ENCODE data around the gene KCTD7. TPM values are rescaled to one million over a fixed set of nuclear protein-coding genes. Genes with fewer than 3 reads are reported as not detected.

Gene KCTD7
- total and polyA plus RNA-seq, 2 of the 13 experiments (the other 11 are each of a cell fraction or from before 2014, with no cell fraction given): 7.3 to 13.5 TPM

DNA sequence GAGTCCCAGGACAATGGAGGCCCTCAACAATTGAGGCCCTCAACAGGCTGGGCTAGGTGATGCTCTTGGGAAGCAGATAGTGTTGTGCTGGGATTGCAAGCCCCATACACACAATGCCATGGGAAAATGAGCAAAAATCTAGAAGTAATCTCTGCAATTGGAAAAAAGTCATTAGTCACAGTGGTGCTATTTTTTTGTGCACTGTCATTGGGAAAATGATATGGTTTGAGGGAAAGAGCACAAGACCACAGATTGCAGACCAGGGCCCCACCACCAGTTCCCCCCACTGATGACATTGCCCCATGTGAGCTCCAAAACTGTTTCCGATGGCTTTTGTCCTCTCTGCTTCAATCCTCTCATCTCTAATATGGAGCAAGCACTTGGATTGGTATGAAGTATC lies 1.9 kb downstream of the KCTD7 start:
- TF ChIP-seq KLF13 (CRISPR knock-in tag; IDR thresholded peaks at IDR 0.05): no peak
- TF ChIP-seq TOPORS (CRISPR knock-in tag; IDR thresholded peaks at IDR 0.05): no peak
- no peak for TF ChIP-seq ZNF577 (CRISPR knock-in tag; IDR thresholded peaks at IDR 0.05; ENCODE audit: borderline replicate concordance, low read depth)
- TF ChIP-seq, protein P1, sequence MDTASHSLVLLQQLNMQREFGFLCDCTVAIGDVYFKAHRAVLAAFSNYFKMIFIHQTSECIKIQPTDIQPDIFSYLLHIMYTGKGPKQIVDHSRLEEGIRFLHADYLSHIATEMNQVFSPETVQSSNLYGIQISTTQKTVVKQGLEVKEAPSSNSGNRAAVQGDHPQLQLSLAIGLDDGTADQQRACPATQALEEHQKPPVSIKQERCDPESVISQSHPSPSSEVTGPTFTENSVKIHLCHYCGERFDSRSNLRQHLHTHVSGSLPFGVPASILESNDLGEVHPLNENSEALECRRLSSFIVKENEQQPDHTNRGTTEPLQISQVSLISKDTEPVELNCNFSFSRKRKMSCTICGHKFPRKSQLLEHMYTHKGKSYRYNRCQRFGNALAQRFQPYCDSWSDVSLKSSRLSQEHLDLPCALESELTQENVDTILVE (CRISPR knock-in tag; IDR thresholded peaks at IDR 0.05): no peak
- TF ChIP-seq NKX3-1 (CRISPR knock-in tag; IDR thresholded peaks at IDR 0.05): no peak
- TF ChIP-seq, protein P2, sequence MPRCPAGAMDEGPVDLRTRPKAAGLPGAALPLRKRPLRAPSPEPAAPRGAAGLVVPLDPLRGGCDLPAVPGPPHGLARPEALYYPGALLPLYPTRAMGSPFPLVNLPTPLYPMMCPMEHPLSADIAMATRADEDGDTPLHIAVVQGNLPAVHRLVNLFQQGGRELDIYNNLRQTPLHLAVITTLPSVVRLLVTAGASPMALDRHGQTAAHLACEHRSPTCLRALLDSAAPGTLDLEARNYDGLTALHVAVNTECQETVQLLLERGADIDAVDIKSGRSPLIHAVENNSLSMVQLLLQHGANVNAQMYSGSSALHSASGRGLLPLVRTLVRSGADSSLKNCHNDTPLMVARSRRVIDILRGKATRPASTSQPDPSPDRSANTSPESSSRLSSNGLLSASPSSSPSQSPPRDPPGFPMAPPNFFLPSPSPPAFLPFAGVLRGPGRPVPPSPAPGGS (CRISPR knock-in tag; IDR thresholded peaks at IDR 0.05): no peak
- no peak for TF ChIP-seq ZNF572 (CRISPR knock-in tag; IDR thresholded peaks at IDR 0.05)
- TF ChIP-seq ZFP1 (CRISPR knock-in tag; IDR thresholded peaks at IDR 0.05): no peak
- no peak for TF ChIP-seq SNAPC2 (CRISPR knock-in tag; IDR thresholded peaks at IDR 0.05)
- TF ChIP-seq, protein P3, sequence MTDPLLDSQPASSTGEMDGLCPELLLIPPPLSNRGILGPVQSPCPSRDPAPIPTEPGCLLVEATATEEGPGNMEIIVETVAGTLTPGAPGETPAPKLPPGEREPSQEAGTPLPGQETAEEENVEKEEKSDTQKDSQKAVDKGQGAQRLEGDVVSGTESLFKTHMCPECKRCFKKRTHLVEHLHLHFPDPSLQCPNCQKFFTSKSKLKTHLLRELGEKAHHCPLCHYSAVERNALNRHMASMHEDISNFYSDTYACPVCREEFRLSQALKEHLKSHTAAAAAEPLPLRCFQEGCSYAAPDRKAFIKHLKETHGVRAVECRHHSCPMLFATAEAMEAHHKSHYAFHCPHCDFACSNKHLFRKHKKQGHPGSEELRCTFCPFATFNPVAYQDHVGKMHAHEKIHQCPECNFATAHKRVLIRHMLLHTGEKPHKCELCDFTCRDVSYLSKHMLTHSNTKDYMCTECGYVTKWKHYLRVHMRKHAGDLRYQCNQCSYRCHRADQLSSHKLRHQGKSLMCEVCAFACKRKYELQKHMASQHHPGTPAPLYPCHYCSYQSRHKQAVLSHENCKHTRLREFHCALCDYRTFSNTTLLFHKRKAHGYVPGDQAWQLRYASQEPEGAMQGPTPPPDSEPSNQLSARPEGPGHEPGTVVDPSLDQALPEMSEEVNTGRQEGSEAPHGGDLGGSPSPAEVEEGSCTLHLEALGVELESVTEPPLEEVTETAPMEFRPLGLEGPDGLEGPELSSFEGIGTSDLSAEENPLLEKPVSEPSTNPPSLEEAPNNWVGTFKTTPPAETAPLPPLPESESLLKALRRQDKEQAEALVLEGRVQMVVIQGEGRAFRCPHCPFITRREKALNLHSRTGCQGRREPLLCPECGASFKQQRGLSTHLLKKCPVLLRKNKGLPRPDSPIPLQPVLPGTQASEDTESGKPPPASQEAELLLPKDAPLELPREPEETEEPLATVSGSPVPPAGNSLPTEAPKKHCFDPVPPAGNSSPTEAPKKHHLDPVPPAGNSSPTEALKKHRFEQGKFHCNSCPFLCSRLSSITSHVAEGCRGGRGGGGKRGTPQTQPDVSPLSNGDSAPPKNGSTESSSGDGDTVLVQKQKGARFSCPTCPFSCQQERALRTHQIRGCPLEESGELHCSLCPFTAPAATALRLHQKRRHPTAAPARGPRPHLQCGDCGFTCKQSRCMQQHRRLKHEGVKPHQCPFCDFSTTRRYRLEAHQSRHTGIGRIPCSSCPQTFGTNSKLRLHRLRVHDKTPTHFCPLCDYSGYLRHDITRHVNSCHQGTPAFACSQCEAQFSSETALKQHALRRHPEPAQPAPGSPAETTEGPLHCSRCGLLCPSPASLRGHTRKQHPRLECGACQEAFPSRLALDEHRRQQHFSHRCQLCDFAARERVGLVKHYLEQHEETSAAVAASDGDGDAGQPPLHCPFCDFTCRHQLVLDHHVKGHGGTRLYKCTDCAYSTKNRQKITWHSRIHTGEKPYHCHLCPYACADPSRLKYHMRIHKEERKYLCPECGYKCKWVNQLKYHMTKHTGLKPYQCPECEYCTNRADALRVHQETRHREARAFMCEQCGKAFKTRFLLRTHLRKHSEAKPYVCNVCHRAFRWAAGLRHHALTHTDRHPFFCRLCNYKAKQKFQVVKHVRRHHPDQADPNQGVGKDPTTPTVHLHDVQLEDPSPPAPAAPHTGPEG (CRISPR knock-in tag; IDR thresholded peaks at IDR 0.05): no peak
- no peak for TF ChIP-seq CENPT (CRISPR knock-in tag; IDR thresholded peaks at IDR 0.05; ENCODE audit: low read depth)
- TF ChIP-seq ELF3 (CRISPR knock-in tag; IDR thresholded peaks at IDR 0.05): no peak
- intact Hi-C loops (cut with micrococcal nuclease; ENCODE audit: unreplicated experiment) (no loop called here), in situ Hi-C loops (cut with HindIII; ENCODE audit: extremely low pct_ligation_motif_present, low pct_unique_long_range_greater_than_20kb) (no loop called here)
- no peak overlapping the region for H3K27ac ChIP-seq (ENCODE audit: extremely low read length, insufficient read depth, low read length)
- no peak for FAIRE-seq
- H3K27me3 ChIP-seq (ENCODE audit: control insufficient read depth in 1 of 2, insufficient read depth in 2 of 2, low read length in 2 of 2): no peaks in the 10 kb centered on the region
- DNase-seq (ENCODE audit: low spot score): no peak
- no peak overlapping the region for H3K9ac ChIP-seq (ENCODE audit: insufficient read depth, low read depth, low read length)
- H3K79me2 ChIP-seq (ENCODE audit: insufficient read depth, low read length): no peaks in the 10 kb centered on the region
- no peaks in the 10 kb centered on the region for H3K9me3 ChIP-seq (ENCODE audit: low read length)
- BruUV-seq (replicated peaks): no TSS peak
- ATAC-seq: no peak
- ChIA-PET POLR2A (no interaction called here), CTCF (ENCODE audit: low intra/inter-chr PET ratio, low total read pairs) (no interaction called here)
- 100% methylated on average over 1 of the region's 1 CpG for WGBS (ENCODE audit: low lambda C conversion rate)
- no peaks in the 10 kb centered on the region for H4K20me1 ChIP-seq (ENCODE audit: insufficient read depth, low read length)
- 0 out of 2 replicates have a peak overlapping the region, but pooled peaks have one; percentile 69 for H3K4me2 ChIP-seq (ENCODE audit: low read depth, low read length)
- no peak overlapping the region for H3K4me3 ChIP-seq (replicated peaks in 1 of 3; ENCODE audit: insufficient read depth in 1 of 3, low read depth in 2 of 3, low read length in 3 of 3)
- peaks cover 0 to 9% of the 10 kb centered on the region in 2 experiments; a peak in 3 of 5 replicates for H3K36me3 ChIP-seq (replicated peaks in 1 of 2; ENCODE audit: control insufficient read depth in 1 of 2, insufficient read depth in 2 of 2, low read length in 2 of 2)
- H3K4me1 ChIP-seq (ENCODE audit: insufficient read depth, low read length): peaks cover 35% of the 10 kb centered on the region
- no peak overlapping the region for H2AFZ ChIP-seq (ENCODE audit: low read length)

Data from HepG2 (cell line).